Uterus (tissue), 4 donors: Measurements from ENCODE around the gene CRMP1. TPM values are rescaled to one million over a fixed set of nuclear protein-coding genes. Genes with fewer than 3 reads are reported as not detected.

Experiments used
- DNase-seq, 2 donors: peaks; one replicate each; pipeline ENCODE4 v3.0.0-alpha.2; 2019 to 2020
- H3K27ac ChIP-seq, 2 donors: fragments of 200-600 bp; sonication (generic); 1 replicate in 1 of 2; 2 replicates in 1 of 2; pipeline ENCODE4 v1.5.1; 2016 to 2018
- H3K27me3 ChIP-seq, 2 donors: fragments of 200-600 bp; sonication (generic); one replicate each; pipeline ENCODE4 v1.5.1; 2018 to 2019; ENCODE audit warnings: control low read depth in 1 of 2
- H3K36me3 ChIP-seq, 2 donors: fragments of 200-600 bp; sonication (generic); one replicate each; pipeline ENCODE4 v1.5.1; 2019; ENCODE audit warnings: control low read depth in 1 of 2
- H3K4me1 ChIP-seq, 2 donors: fragments of 200-600 bp; sonication (generic); one replicate each; pipeline ENCODE4 v1.5.1; 2018 to 2019; ENCODE audit warnings: control low read depth in 1 of 2
- H3K4me3 ChIP-seq, 2 donors: fragments of 200-600 bp; sonication (generic); 1 replicate in 1 of 2; 2 replicates in 1 of 2; pipeline ENCODE4 v1.5.1; 2018 to 2019; ENCODE audit warnings: mild to moderate bottlenecking in 1 of 2
- H3K9me3 ChIP-seq, 2 donors: fragments of 200-600 bp; sonication (generic); one replicate each; pipeline ENCODE4 v1.5.1; 2019; ENCODE audit warnings: control low read depth in 1 of 2
- POLR2A ChIP-seq, 2 donors: fragments of 450-650 bp; IDR thresholded peaks; one replicate each; pipeline ENCODE4 v1.6.1; 2016; ENCODE audit warnings: antibody characterized with exemption in 2 of 2, mild to moderate bottlenecking in 1 of 2, moderate library complexity in 1 of 2
- intact Hi-C: fragments of 100-400 bp; cut with DNase I; formaldehyde crosslinking; loops from one replicate; pipeline ENCODE4 v1.15.1; 2023; ENCODE audit warnings: low total_unique reads
- total RNA-seq, 4 donors: library from RNA; depleted of rRNA in 3 of 4; stranded (reverse); fragments of >200 nt in 3 of 4; gene quantifications; one replicate each; pipeline versions ENCODE4 v1.1.0 to v1.2.4, GENCODE V29; 2014 to 2023
- TF ChIP-seq, protein P1 (sequence below), 4 experiments: fragments of 200-600 bp in 2 of 4; fragments of 450-650 bp in 2 of 4; sonication (generic) in 2 of 4; IDR thresholded peaks; one replicate each; pipeline ENCODE4 v1.5.1; 2016 to 2019; ENCODE audit warnings: antibody characterized with exemption in 4 of 4, mild to moderate bottlenecking in 2 of 4, moderate library complexity in 1 of 4
- donor health status: DM: yes; HTN: yes; CAD: no.

CRMP1 gene
- total RNA-seq, 4 donors from 2014 or later, result 0.59 to 42.8 (median 2.3) TPM

GRCh38 chr4:5899881-5900280 lies 7.0 kb upstream of the CRMP1 start:
- H3K9me3 ChIP-seq, result no peaks in the 10 kb centered on the region
- no peaks in the 10 kb centered on the region for H3K4me1 ChIP-seq
- peaks cover 0 to 7% of the 10 kb centered on the region in 2 donors for H3K27me3 ChIP-seq
- intact Hi-C loops, result no loop called here
- no peak for DNase-seq
- no peak overlapping the region for H3K4me3 ChIP-seq
- TF ChIP-seq, protein P1, sequence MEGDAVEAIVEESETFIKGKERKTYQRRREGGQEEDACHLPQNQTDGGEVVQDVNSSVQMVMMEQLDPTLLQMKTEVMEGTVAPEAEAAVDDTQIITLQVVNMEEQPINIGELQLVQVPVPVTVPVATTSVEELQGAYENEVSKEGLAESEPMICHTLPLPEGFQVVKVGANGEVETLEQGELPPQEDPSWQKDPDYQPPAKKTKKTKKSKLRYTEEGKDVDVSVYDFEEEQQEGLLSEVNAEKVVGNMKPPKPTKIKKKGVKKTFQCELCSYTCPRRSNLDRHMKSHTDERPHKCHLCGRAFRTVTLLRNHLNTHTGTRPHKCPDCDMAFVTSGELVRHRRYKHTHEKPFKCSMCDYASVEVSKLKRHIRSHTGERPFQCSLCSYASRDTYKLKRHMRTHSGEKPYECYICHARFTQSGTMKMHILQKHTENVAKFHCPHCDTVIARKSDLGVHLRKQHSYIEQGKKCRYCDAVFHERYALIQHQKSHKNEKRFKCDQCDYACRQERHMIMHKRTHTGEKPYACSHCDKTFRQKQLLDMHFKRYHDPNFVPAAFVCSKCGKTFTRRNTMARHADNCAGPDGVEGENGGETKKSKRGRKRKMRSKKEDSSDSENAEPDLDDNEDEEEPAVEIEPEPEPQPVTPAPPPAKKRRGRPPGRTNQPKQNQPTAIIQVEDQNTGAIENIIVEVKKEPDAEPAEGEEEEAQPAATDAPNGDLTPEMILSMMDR (IDR thresholded peaks at IDR 0.05), result no peak
- TF ChIP-seq POLR2A (IDR thresholded peaks at IDR 0.05), result no peak
- H3K36me3 ChIP-seq, result no peaks in the 10 kb centered on the region
- no peak overlapping the region for H3K27ac ChIP-seq

- peaks cover 0 to 4% of the 10 kb centered on the region in 2 donors for H3K27me3 ChIP-seq
Measured at GRCh38 chr4:5899396-5899795, 6.5 kb upstream of the CRMP1 start.

DNA sequence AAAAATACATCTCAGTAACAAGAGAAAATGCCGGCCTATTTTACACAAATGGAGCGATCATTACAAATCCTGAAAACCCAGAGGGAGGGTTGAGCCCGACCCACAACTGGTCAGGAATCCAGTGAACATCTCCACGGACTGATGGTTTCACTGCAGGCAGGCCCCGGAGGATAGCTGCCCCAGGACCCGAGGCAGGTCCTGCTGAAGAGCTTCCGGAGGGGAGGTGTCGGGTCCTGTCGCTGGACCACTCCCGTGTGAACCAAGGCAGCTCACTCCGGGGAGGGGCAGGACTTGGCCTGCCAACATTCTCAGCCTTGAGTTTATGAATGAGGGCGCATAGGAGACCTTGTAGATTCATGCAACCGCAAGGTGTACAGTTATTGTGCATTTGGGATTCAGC lies 4.8 kb upstream of the CRMP1 start:
- peaks cover 0 to 1% of the 10 kb centered on the region in 2 donors for H3K4me1 ChIP-seq
- H3K9me3 ChIP-seq, result no peaks in the 10 kb centered on the region
- intact Hi-C loops, result no loop called here
- H3K36me3 ChIP-seq, result no peaks in the 10 kb centered on the region
- H3K4me3 ChIP-seq, result no peak overlapping the region
- no peak for TF ChIP-seq POLR2A (IDR thresholded peaks at IDR 0.05)
- TF ChIP-seq, protein P1 (IDR thresholded peaks at IDR 0.05), result no peak
- DNase-seq, result no peak
- peaks cover 7 to 13% of the 10 kb centered on the region in 2 donors for H3K27me3 ChIP-seq
- no peak overlapping the region for H3K27ac ChIP-seq

More at GRCh38 chr4:5899396-5899795, 6.5 kb upstream of the CRMP1 start:
- intact Hi-C loops, result no loop called here
- no peak for TF ChIP-seq POLR2A (IDR thresholded peaks at IDR 0.05)
- TF ChIP-seq, protein P1 (IDR thresholded peaks at IDR 0.05), result no peak
- H3K4me1 ChIP-seq, result no peaks in the 10 kb centered on the region
- H3K9me3 ChIP-seq, result no peaks in the 10 kb centered on the region
- H3K4me3 ChIP-seq, result no peak overlapping the region
- no peak for DNase-seq
- no peak overlapping the region for H3K27ac ChIP-seq
- H3K36me3 ChIP-seq, result no peaks in the 10 kb centered on the region

DNA sequence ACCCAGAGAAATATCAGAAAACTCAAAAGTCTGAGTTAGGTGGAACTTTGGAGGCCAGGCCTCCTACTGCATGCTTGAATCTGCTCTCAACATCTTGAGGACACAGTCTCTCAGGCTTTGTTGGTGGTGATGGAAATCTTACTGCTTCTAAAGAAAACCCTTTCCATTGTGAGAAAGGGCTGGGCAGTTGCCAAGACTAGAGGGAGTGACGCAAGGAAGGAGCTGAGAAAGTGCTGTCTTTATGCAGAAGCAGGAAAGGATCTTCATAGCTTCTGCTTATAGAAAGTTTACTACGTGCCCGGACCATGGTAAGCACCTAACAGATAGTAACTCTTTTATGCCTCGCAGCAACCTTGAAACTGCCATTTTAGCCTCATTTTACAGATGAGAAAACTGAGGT lies 2.4 kb upstream of the CRMP1 start:
- H3K36me3 ChIP-seq, result no peaks in the 10 kb centered on the region
- peaks cover 17 to 22% of the 10 kb centered on the region in 2 donors for H3K27me3 ChIP-seq
- intact Hi-C loops, result no loop called here
- H3K27ac ChIP-seq, result no peak overlapping the region
- no peaks in the 10 kb centered on the region for H3K9me3 ChIP-seq
- H3K4me1 ChIP-seq, result peaks cover 0 to 6% of the 10 kb centered on the region in 2 donors
- DNase-seq, result no peak
- TF ChIP-seq POLR2A (IDR thresholded peaks at IDR 0.05), result no peak
- H3K4me3 ChIP-seq, result no peak overlapping the region

- no peak overlapping the region for H3K4me3 ChIP-seq
- H3K4me1 ChIP-seq, result peaks cover 0 to 6% of the 10 kb centered on the region in 2 donors
- H3K27me3 ChIP-seq, result peaks cover 26 to 29% of the 10 kb centered on the region in 2 donors
- no peak for TF ChIP-seq POLR2A (IDR thresholded peaks at IDR 0.05)
- TF ChIP-seq, protein P1 (IDR thresholded peaks at IDR 0.05), result no peak
- intact Hi-C loops, result no loop called here
- no peak for DNase-seq
- no peaks in the 10 kb centered on the region for H3K36me3 ChIP-seq
- no peak overlapping the region for H3K27ac ChIP-seq
- no peaks in the 10 kb centered on the region for H3K9me3 ChIP-seq
Measured at GRCh38 chr4:5894266-5894665, 1.4 kb upstream of the CRMP1 start.

DNA sequence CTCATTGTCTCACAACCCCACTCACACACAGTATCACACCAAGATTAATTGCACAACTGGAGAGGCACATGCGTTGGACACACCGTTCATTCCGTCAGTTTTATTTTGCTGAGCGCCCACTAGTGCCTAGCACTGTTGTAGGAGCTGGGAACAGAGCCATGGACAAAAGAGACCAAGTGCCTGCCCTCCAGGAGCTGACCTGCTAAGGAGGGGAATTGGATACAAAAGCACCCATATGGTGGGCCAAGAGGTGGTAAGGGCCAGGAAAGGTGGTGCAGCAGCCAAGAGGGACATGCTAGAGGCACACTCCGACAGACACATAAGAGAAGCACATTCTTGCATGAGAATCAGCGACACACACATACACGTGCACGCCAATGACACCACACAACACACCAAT lies 705 bp upstream of the CRMP1 start:
- H3K36me3 ChIP-seq, result no peaks in the 10 kb centered on the region
- no peaks in the 10 kb centered on the region for H3K9me3 ChIP-seq
- no peak for TF ChIP-seq POLR2A (IDR thresholded peaks at IDR 0.05)
- TF ChIP-seq, protein P1 (IDR thresholded peaks at IDR 0.05), result no peak
- H3K4me3 ChIP-seq, result no peak overlapping the region
- intact Hi-C loops, result no loop called here
- H3K27me3 ChIP-seq, result peaks cover 29 to 35% of the 10 kb centered on the region in 2 donors
- no peak for DNase-seq
- peaks cover 0 to 6% of the 10 kb centered on the region in 2 donors for H3K4me1 ChIP-seq
- no peak overlapping the region for H3K27ac ChIP-seq
